Urinary bladder (tissue), 4 donors: ENCODE measurements around the gene DLX1. TPM values are rescaled to one million over a fixed set of nuclear protein-coding genes. Genes with fewer than 3 reads are reported as not detected.
"Not testable (repeated sequence)": the region's sequence is repeated elsewhere in the genome, so short reads cannot be mapped to it uniquely, and the experiment has no call there.

Experiments used
- DNase-seq: peaks from one replicate; pipeline ENCODE4 v3.0.0-alpha.2; 2015; ENCODE audit errors: extremely low spot score
- H3K27ac ChIP-seq: one replicate; pipeline ENCODE4 v1.5.1; 2013; ENCODE audit warnings: low read depth, mild to moderate bottlenecking, moderate library complexity
- H3K36me3 ChIP-seq: one replicate; pipeline ENCODE4 v1.6.1; 2013; ENCODE audit warnings: mild to moderate bottlenecking, moderate library complexity; ENCODE audit not compliant: insufficient read depth
- H3K4me1 ChIP-seq: one replicate; pipeline ENCODE4 v1.6.1; 2013; ENCODE audit warnings: mild to moderate bottlenecking, moderate library complexity; ENCODE audit not compliant: insufficient read depth
- H3K4me3 ChIP-seq: one replicate; pipeline ENCODE4 v1.5.1; 2013; ENCODE audit warnings: low read depth, low read length
- WGBS: extraction: QIAGEN DNeasy Blood & Tissue Kit; methylation state at CpG from one replicate; pipeline ENCODE4 v1.1.7; 2013; 5-methylcytosine and 5-hydroxymethylcytosine counted together
- polyA plus RNA-seq: library from polyadenylated mRNA; stranded (reverse); fragments of 200-250 nt; gene quantifications from one replicate; pipeline ENCODE4 v1.2.3, GENCODE V29; 2013
- total RNA-seq: library from RNA; depleted of rRNA; stranded (reverse); fragments of >200 nt; gene quantifications from one replicate; pipeline ENCODE4 v1.2.3, GENCODE V29; 2014
- donor health status: healthy with polysubstance abuse.
- donor health status: healthy.

DLX1 gene
- total and polyA plus RNA-seq, 2 donors, result 0.21 to 0.41 TPM

DNA sequence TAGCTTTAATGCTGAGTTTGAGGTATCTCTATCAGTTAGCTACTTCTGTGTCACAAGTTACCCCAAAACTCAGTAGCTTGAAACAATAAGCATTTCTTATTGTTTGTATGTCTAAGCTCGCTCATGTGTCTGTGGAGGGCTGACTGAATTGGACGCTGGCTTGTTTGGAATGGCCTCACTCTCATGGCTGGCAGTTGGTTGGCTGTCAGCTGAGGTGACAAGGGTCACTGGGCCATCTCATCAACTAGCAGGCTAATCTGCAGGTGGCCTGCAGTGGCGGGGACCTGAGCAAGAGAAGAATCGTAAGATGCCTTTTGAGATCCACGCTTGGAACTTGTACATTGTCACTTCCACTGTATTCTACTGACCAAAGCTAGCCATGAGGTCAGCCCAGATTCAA lies 30.8 kb downstream of the DLX1 start:
- H3K4me3 ChIP-seq, result no peak overlapping the region
- no peak for DNase-seq
- 76% methylated on average over 5 of the region's 5 CpGs for WGBS
- H3K27ac ChIP-seq, result no peak overlapping the region
- no peaks in the 10 kb centered on the region for H3K4me1 ChIP-seq
- no peaks in the 10 kb centered on the region for H3K36me3 ChIP-seq

DNA sequence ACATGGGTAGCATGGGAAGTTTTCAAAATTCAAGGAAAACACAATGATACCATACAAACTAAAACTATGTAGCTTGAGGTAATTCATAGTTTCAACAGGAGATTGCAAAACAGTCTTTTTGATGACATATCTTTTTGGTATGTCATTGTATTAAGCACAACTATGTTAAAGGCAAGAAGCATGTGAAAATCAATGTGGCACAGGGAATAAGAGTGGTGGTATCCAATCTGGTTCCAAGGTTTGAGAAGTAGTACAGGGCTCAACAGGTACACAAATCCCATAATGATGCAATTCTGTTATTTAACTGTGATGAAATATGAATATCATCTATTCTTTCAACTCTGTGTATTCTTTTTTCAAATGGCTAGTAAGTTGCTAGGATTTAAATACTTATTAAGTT lies 33.8 kb downstream of the DLX1 start:
- no peaks in the 10 kb centered on the region for H3K4me1 ChIP-seq
- no peaks in the 10 kb centered on the region for H3K36me3 ChIP-seq
- no peak overlapping the region for H3K27ac ChIP-seq
- DNase-seq, result no peak
- H3K4me3 ChIP-seq, result no peak overlapping the region

DNA sequence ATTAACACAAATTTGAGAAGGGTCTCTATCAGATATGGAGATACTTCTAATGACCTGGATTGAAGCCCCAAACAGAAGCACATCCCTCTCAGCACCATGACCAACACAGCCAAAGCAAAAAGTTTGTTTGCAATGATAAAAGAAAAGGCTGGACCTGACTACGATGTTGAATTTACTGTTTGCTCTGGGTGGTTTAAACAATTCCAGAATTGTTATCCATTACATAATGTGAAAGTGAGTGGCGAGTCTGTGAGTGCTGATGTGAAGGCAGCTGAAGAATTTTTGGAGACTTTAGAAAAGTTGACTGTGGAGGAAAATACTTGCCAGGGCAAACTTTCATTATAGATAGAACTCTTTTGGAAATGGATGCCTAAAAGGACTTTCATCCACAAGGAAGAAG lies 34.8 kb downstream of the DLX1 start:
- 65% methylated on average over 2 of the region's 2 CpGs for WGBS
- Histone ChIP-seq H3K4me1 (no peaks in the 10 kb centered on the region), H3K4me3 (no peak overlapping the region), H3K36me3 (no peaks in the 10 kb centered on the region), H3K27ac (no peak overlapping the region)
- no peak for DNase-seq

DNA sequence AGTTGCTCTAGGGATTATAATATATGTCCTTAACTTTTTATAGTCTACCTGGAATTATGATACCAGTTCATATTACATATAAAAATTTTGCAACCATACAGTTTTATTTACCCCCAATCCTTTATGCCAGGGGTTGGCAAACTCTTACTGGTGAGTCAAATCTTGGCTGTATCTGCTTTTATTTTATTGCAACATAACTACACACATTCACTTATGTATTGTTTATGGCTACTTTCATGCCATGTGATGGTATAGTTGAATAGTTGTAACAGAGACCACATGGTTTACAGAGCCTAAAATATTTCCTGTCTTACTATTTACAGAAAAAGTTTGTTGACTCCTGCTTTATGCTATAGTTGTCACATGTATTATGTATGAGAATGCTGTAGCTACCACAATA lies 43.2 kb downstream of the DLX1 start:
- Histone ChIP-seq H3K27ac (no peak overlapping the region), H3K36me3 (no peaks in the 10 kb centered on the region), H3K4me1 (no peaks in the 10 kb centered on the region), H3K4me3 (no peak overlapping the region)
- DNase-seq, result no peak

DNA sequence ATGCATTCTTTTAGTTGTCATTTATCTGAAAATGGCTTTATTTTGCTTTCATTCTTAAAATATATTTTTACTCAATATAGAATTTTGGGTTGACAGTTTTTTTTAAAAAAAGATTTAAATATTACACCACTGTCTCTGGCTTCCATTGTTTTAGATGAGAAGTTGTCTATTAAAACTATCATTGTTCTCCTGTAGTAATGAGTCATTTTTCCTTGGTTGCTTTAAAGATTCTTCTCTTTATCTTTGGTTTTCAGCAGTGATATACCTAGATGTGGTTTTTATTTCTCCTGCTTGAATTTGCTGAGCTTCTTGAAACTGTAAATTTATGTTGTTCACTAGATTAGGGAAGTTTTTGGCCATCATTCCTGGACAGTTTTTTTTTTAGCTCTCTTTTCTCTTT lies 44.1 kb downstream of the DLX1 start:
- H3K27ac ChIP-seq, result no peak overlapping the region
- DNase-seq, result no peak

DNA sequence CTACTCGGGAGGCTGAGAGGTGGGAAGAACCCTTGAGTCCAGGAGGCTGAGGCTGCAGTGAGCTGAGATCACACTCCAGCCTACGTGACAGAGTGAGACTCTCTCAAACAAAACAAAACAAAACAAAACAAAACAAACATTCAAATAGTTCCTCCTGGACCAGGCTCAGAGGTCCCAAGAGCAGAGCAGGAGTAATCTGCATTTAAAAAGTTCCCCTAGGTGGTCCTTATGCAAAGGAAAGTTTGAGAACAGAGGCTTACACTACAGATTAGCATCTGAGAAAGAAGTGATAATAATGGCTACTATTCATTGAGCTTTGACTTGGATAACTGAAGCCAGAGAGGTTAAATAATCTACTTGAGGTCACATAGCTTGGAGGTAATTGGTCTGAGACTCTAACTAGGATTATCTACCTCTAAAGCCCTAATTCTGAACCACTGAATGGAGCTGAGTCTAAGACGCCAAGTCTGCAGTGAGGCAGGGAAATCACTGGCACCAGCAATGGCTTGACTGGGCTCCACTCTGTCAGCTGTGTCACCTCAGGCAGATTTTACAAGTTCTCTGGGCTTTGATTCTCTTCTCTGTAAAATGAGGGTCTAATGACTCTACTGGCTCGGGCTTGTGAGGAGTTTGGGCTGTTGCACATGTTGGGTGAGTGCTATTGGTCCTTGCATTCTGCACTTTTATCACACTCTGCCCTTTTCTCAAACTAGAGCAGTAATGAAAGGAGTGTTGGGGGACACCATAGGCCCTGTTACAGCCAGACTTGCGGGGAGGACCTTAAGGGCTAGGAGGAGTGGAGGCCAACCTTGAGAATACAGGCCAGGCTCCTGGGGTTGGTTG lies 46.6 kb downstream of the DLX1 start:
- no peaks in the 10 kb centered on the region for H3K4me1 ChIP-seq
- H3K4me3 ChIP-seq, result no peak overlapping the region
- no peaks in the 10 kb centered on the region for H3K36me3 ChIP-seq
- DNase-seq, result no peak
- no peak overlapping the region for H3K27ac ChIP-seq
- 67% methylated on average over 5 of the region's 5 CpGs for WGBS

More for the DNA sequence above, 44.1 kb downstream of the DLX1 start:
- Histone ChIP-seq H3K36me3 (no peaks in the 10 kb centered on the region), H3K4me3 (no peak overlapping the region), H3K4me1 (no peaks in the 10 kb centered on the region)

DNA sequence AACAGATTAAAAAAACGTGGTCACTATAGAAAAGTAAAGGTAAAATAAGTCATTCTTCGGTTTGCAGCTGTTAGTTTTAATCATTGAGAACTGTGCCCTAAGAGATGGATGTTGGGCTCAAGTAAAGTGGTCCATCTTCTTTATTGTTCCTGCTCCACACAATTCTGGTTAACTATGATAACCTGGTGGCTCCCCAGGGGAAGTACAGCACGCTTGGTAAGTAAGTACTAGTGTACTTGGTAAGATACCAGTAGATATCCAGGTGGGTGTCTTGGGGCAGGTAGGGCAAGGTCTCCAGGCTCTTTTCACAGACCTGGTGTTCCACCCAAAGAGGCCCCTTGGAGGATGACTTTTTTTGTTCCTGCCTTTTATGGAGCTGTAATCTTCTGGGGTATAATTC lies 49.0 kb downstream of the DLX1 start:
- no peak for DNase-seq
- 82% methylated on average over 3 of the region's 3 CpGs for WGBS
- no peak overlapping the region for H3K4me3 ChIP-seq
- H3K27ac ChIP-seq, result no peak overlapping the region
- no peaks in the 10 kb centered on the region for H3K36me3 ChIP-seq
- no peaks in the 10 kb centered on the region for H3K4me1 ChIP-seq

DNA sequence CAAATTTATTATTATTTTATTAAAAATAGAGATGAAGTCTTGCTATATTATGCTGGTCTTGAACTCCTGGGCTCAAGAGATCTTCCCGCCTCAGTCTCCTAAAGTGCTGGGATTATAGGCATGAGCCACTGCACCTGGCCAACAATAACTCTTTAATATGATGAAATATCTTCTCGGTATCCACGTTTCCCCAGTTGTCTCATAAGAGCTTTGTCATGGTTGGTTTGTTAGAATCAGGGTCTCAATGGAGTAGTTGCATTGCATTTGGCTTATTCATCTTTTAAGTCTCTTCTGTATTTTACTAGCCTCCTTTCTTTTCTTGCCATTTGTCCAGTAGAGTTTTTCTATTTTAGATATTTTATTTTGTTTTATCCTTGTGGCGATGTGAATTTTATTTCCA lies 50.1 kb downstream of the DLX1 start:
- no peak for DNase-seq
- H3K4me3 ChIP-seq, result no peak overlapping the region
- WGBS, result 87% methylated on average over 4 of the region's 4 CpGs

DNA sequence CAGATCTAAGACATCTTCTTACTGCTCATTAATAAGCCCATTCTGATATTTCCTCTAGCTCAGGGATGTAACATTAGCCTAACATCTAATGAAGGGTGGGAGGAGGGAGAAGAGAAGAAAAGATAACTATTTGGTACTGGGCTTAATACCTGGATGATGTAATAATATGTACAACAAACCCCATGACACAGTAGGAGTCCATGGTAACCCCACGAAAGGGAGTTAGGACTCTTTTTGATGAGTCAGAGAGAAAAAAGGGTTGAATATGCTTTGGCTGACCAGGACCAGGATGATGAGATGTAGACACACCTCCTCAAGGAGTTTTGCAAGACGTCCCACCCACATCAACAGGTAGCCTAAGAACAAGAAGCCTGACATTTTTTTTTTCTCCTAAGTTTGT lies 51.8 kb downstream of the DLX1 start:
- Histone ChIP-seq H3K4me3 (no peak overlapping the region), H3K27ac (no peak overlapping the region), H3K4me1 (no peaks in the 10 kb centered on the region), H3K36me3 (no peaks in the 10 kb centered on the region)
- 70% methylated on average over 2 of the region's 2 CpGs for WGBS
- no peak for DNase-seq

More for the DNA sequence above, 50.1 kb downstream of the DLX1 start:
- Histone ChIP-seq H3K36me3 (no peaks in the 10 kb centered on the region), H3K27ac (no peak overlapping the region), H3K4me1 (no peaks in the 10 kb centered on the region)

DNA sequence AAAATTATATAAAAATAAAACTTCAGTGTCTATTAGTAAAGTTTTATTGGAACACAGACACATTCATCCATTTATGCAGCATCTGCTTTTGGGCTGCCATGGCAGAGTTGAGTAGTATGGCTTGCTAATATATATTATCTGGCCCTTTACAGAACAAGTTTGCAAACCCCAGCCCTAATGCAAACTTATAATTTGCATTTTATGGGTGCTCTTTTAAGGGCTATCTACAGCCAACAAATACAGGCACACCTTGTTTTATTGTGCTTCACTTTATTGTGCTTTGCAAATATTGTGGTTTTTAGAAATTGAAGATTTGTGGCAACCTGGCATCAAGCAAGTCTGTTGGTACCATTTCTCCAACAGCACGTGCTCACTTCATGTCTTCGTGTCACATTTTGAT lies 52.6 kb downstream of the DLX1 start:
- 86% methylated on average over 2 of the region's 2 CpGs for WGBS
- DNase-seq, result no peak
- H3K36me3 ChIP-seq, result no peaks in the 10 kb centered on the region
- H3K4me1 ChIP-seq, result no peaks in the 10 kb centered on the region
- no peak overlapping the region for H3K4me3 ChIP-seq
- H3K27ac ChIP-seq, result no peak overlapping the region

DNA sequence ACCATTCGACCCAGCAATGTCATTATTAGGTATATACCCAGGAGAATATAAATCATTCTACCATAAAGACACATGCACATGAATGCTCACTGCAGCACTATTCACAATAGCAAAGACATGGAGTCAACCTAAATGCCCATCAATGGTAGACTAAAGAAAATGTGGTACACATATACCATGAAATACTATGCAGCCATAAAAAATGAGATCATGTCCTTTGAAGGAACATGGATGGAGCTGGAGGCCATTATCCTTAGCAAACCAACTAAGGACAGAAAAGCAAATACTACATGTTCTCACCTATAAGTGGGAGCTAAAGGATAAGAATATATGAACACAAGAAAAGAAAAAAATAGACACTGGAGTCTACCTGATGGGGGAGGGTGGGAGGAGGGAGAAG lies 53.4 kb downstream of the DLX1 start:
- not testable (repeated sequence) for H3K36me3 ChIP-seq, H3K4me3 ChIP-seq, DNase-seq, H3K4me1 ChIP-seq, H3K27ac ChIP-seq
- 83% methylated on average over 1 of the region's 1 CpG for WGBS

Other genes with a start within 250 kb of the DLX1 start
- gene SLC25A12, start 191.3 kb upstream of the DLX1 start, total RNA-seq, result 56.0 TPM
- 37.2 TPM for gene SLC25A12, start 191.3 kb upstream of the DLX1 start, polyA plus RNA-seq
- 60.8 TPM for gene HAT1, start 163.0 kb upstream of the DLX1 start, total RNA-seq
- gene HAT1, start 163.0 kb upstream of the DLX1 start, polyA plus RNA-seq, result 39.3 TPM
- gene METAP1D, start 85.6 kb upstream of the DLX1 start, total RNA-seq, result 29.4 TPM
- gene METAP1D, start 85.6 kb upstream of the DLX1 start, polyA plus RNA-seq, result 4.1 TPM
- not detected for gene DLX2, start 17.4 kb downstream of the DLX1 start, total RNA-seq
- gene DLX2, start 17.4 kb downstream of the DLX1 start, polyA plus RNA-seq, result 0.08 TPM